Measurements from ENCODE around the gene COL5A1. TPM values are rescaled to one million over a fixed set of nuclear protein-coding genes. Genes with fewer than 3 reads are reported as not detected.

The COL5A1 gene
- total RNA-seq, 2 donors from 2014 or later, result 127 to 129 TPM

DNA sequence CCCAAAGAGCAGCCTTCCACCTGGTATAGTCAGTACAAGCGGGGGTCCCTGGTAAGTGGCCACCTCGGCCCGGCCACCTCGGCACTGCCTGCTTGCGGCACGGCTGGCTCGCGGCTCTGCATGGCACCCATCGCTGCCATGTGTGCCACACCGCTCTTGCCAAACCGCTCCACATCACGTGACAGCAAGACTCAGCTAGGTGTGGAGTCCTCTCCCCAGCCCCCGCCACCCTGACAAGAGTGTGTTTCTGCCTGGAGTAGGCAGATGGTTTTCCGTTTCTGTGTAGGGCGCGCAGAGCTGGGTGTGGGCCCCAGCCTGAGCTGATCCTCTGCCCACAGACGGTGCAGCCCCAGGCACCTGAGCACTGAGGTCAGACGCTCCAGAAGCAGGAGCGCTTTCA, 188.5 kb downstream of the COL5A1 start:
- H3K27ac ChIP-seq, result no peak overlapping the region
- H3K4me3 ChIP-seq, result no peak overlapping the region
- peaks cover 52% of the 10 kb centered on the region for H3K36me3 ChIP-seq
- no peak for TF ChIP-seq CTCF (IDR thresholded peaks at IDR 0.05)
- DNase-seq (ENCODE audit: low spot score), result no peak
- H3K4me1 ChIP-seq (ENCODE audit: control insufficient read depth in 1 of 2, low read depth in 2 of 2), result no peaks in the 10 kb centered on the region
- no peaks in the 10 kb centered on the region for H3K9me3 ChIP-seq
- no peaks in the 10 kb centered on the region for H3K27me3 ChIP-seq (replicated peaks; ENCODE audit: insufficient read depth)
- no peak for ATAC-seq (ENCODE audit: insufficient number of reproducible peaks, low FRiP score, low read depth)

DNA sequence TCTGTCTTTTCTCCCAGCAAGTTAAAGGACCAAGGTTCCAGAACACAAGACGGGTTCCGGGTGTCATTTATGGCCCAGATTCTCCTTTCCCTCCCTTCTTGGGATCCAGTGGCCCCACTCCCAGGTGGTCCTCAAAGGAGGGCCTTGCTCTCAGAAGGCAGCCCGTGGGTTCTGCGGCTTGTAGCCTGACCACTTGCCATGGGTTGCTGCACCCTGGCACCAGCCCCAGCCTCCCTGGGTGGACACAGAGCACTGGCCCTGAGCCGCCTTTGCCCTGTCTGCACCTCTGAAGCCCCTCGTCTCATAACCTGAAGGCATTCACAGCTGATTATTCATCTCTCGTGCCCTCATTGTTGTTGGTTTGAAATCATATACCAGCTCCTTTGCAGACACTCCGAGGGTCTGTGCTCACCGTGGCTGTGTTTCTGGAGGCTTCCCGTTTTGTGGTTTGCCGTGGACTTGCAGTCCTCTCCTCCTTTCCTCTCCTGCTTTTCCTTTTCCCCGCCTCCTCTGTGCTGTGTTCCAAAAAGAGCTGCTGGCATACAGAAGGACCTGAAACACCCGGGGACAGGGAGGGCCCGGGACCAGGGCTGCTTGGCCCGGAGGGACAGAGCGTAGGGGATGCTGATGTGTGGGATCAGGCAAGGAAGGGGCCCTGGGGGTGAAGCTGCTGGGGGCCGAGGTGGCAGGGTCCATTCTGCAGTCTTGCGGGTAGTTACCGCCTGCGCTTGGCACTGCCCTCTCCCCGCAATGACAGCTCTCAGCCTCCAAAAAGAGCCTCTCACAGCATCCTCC, 189.5 kb downstream of the COL5A1 start:
- Histone ChIP-seq H3K27me3 (replicated peaks; ENCODE audit: insufficient read depth) (no peaks in the 10 kb centered on the region), H3K36me3 (peaks cover 45% of the 10 kb centered on the region), H3K9me3 (no peaks in the 10 kb centered on the region), H3K27ac (no peak overlapping the region), H3K4me1 (ENCODE audit: control insufficient read depth in 1 of 2, low read depth in 2 of 2) (no peaks in the 10 kb centered on the region), H3K4me3 (no peak overlapping the region)
- no peak for TF ChIP-seq CTCF (IDR thresholded peaks at IDR 0.05)
- DNase-seq (ENCODE audit: low spot score) (no peak), ATAC-seq (ENCODE audit: insufficient number of reproducible peaks, low FRiP score, low read depth) (no peak)

DNA sequence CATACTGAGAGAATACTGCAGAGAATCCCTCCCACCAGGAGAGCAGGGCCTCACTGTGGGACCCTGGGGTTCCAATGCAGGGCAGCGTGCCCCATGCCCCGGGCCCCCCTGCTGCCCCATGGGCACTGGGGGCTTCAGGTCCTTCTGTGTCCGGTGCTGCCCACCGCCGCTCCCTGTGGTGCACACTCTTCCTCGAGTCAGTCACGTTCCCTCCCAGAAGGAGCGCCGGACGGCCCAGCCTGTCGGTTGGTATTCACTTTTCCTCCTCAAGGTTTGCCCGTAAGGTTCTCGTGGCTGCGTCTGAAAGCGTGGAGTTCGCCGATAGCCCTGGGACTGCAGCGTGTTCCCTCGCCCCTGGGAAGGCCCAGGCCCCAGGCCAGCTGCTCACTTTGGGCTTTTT, 190.9 kb downstream of the COL5A1 start:
- no peak for TF ChIP-seq CTCF (IDR thresholded peaks at IDR 0.05)
- peaks cover 50% of the 10 kb centered on the region for H3K36me3 ChIP-seq
- H3K4me1 ChIP-seq (ENCODE audit: control insufficient read depth in 1 of 2, low read depth in 2 of 2), result no peaks in the 10 kb centered on the region
- H3K9me3 ChIP-seq, result no peaks in the 10 kb centered on the region
- H3K4me3 ChIP-seq, result no peak overlapping the region
- ATAC-seq (ENCODE audit: insufficient number of reproducible peaks, low FRiP score, low read depth), result no peak
- no peak for DNase-seq (ENCODE audit: low spot score)
- no peaks in the 10 kb centered on the region for H3K27me3 ChIP-seq (replicated peaks; ENCODE audit: insufficient read depth)
- no peak overlapping the region for H3K27ac ChIP-seq

- Histone ChIP-seq H3K4me1 (ENCODE audit: control insufficient read depth in 1 of 2, low read depth in 2 of 2) (no peaks in the 10 kb centered on the region), H3K4me3 (no peak overlapping the region), H3K9me3 (no peaks in the 10 kb centered on the region), H3K27me3 (replicated peaks; ENCODE audit: insufficient read depth) (no peaks in the 10 kb centered on the region), H3K36me3 (peaks cover 52% of the 10 kb centered on the region), H3K27ac (no peak overlapping the region)
- DNase-seq (ENCODE audit: low spot score) (no peak), ATAC-seq (ENCODE audit: insufficient number of reproducible peaks, low FRiP score, low read depth) (no peak)
- no peak for TF ChIP-seq CTCF (IDR thresholded peaks at IDR 0.05)
Observed at GRCh38 chr9:134833294-134833880, 191.8 kb downstream of the COL5A1 start.

DNA sequence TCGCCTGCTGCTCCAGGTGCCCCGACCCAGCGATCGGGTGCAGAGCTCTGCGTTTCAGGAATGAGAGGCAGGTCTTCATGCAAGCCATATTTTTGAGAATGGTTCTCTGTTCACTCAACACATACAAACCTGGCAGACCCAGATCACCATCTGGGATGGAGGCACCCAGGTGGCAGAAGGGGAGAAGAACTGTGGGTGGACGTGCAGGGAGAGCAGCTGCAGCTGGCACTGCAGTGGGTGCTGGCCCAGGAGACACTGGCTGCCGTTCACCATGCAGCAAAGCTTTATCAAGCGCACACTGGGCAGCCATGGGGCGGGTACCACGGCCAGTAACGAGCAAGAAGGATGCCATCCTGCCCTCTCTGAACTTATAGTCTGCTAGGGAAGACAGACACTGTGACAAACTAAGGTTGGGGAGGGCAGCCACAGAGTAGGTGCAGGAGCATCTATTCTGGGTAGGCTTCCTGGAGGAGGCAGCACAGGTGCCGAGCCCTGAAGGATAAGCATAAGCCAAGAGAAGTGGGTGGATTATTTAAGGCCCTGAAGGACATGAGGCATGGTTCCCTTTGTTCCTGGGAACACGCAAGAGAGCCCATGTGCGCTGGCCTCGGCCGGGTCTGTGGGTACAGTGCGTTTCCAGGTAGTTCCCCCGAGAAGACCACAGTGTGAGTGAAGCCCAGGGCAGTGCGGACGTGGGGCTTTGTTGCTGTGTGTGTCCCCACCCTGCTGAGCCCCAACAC, 192.8 kb downstream of the COL5A1 start:
- Histone ChIP-seq H3K27me3 (replicated peaks; ENCODE audit: insufficient read depth) (no peaks in the 10 kb centered on the region), H3K9me3 (no peaks in the 10 kb centered on the region), H3K27ac (no peak overlapping the region), H3K36me3 (peaks cover 52% of the 10 kb centered on the region), H3K4me1 (ENCODE audit: control insufficient read depth in 1 of 2, low read depth in 2 of 2) (no peaks in the 10 kb centered on the region), H3K4me3 (no peak overlapping the region)
- TF ChIP-seq CTCF (IDR thresholded peaks at IDR 0.05), result no peak
- no peak for ATAC-seq (ENCODE audit: insufficient number of reproducible peaks, low FRiP score, low read depth)
- no peak for DNase-seq (ENCODE audit: low spot score)
